SH-SY5Y (cell line): ENCODE measurements around the gene MYO5C.

Experiments used
- GATA2 ChIP-seq: IDR thresholded peaks from 2 replicates; pipeline ENCODE4 v1.6.1; 2011; ENCODE audit warnings: mild to moderate bottlenecking, low read depth, low read length
- GATA3 ChIP-seq: IDR thresholded peaks from 2 replicates; pipeline ENCODE4 v1.6.1; 2011; ENCODE audit warnings: low read depth, mild to moderate bottlenecking, low read length, moderate library complexity

DNA sequence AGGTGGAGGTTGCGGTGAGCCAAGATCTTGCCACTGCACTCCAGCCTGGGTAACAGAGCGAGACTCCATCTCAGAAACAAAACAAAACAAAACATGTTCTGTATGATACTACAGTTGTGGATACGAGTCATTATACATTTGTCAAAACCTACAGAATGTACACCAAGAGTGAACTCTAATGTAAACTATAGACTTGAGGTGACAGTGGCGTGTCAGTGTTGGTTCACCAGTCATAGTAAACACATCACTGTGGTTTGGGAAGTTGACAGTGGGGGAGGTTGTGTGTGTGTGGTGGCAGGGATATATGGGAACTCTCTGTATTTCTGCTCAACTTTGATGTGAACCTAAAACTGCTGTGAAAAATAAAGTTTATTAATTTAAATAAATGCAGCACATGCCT is 71.4 kb downstream of the MYO5C start:
- TF ChIP-seq GATA2 (no peak), GATA3 (no peak)
